ENCODE data around the gene TMEM183A.

The TMEM183A gene

DNA sequence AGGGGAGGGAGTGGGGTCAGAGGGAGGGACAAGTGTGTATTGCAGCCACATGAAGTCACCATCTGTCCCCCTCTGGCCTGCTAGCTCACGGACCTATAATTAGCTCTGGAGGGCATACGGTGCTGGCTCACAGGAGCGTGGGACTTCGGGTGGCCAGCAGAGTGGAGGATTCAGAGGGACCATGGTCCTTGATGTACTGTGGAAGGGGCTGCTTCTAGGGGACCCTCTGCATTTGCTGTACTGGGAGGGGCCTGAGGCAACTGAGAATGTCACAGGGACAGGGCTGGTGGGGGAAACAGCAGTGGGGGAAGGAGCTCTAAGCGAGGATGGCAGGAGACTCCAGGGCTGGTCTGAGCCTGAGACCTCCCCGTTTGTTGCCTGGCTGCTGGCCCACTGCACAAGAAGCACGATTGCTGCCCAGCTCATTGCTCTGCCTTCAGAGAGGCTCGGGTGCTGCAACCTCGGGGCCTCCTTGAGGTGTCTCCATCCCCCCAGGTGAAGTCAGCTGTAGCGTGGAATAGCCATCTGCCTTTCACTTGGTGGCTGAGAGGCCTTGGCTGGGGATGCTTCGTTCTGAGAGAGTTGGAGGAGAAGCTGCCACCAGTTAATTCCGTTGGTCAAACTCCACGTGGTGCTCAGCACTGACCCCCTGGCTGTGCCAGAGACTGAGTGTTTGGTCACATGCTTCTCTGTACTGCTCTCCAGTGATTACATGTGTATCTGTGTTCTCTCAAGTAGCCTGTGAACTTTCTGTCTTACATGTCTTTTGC lies 21.8 kb downstream of the TMEM183A start:
- DNase-seq (ENCODE audit: low read depth in 2 of 2), result no peak

- no peak for DNase-seq (ENCODE audit: low read depth in 2 of 2)
These were observed 24.3 kb downstream of the TMEM183A start for GRCh38 chr1:203031467-203031866.

- no peak for DNase-seq (ENCODE audit: low read depth in 2 of 2)
These were observed 26.1 kb downstream of the TMEM183A start for GRCh38 chr1:203033287-203033686.

- DNase-seq (ENCODE audit: low read depth in 2 of 2), result no peak
These were observed 26.7 kb downstream of the TMEM183A start for GRCh38 chr1:203033917-203034316.

DNA sequence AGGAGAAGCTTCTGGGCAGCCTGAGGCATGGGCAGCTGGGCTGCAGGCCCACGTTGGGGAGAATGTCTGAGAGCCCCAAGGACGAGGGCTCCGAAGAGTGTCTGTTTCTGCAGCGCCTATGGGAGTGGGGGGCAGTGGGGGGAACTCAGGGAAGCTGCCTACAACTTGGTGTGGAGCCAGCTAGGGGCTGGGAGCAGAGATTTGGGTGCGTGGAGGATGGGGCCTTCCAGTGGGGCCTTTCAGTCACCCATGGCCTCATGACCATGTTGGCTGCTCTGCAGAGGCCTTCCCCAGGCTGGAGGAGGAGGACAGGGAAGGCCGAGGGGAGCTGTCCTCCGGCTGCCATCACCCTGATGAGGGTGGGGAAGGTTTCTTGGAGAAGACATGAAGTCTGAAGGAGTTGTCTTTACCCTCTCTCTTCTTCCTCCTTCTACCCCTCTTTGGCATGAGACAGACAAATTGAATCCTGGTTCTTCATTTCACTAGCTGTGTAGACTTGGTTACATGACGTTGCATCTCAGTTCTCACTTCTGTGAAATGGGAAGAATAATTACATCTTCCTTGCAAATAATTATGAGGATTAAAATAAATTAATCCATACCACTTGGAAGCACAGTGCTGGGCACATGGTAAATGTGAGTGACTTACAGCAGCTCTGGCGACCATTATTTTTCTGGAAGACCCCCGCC lies 27.4 kb downstream of the TMEM183A start:
- DNase-seq (ENCODE audit: low read depth in 2 of 2), result no peak

DNA sequence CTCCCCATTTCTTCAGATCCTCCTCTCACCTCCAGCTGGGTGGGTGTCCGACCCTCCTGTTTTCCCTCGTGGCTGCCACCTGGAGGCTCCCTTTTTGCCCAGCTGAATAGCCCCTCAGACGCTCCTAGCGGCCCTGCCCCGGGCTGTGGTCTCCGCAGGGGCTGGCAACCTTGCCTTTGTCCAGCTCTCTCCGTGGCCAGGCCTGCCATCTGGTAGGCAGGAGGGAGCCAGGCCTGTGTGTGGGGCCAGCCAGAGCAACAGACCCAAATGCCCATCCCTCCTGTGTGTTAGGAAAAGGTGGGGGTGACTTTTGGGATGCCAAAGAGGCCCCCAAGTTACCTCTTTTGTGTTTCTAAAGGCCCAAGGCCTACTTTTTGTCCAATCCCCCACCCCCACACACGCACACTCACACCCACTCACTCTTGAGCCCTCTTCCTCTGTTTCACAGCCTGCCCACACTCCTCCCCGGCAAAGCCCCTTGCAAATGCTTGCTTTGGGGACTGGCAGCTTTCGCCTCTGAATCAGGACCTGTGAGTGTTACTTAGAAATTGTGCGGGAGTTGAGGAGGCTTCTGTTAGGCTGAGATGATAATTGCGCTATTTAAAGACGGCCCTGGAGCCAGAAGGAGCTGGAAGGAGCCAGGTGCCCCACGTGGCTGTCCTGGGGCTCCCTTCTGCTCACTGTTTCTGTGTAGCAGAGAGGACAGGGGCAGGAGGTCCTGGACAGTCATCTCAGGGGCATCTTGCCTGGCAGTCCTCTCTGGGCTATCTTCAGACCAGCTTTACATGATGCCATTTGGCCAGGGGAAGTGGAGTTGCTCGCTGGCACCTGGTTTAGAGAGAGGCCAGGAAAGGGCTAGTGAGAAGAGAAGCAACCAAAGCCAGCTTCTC lies 28.2 kb downstream of the TMEM183A start:
- DNase-seq (ENCODE audit: low read depth in 2 of 2), result no peak

GRCh38 chr1:203036135-203036534 lies 29.0 kb downstream of the TMEM183A start:
- DNase-seq (ENCODE audit: low read depth in 2 of 2), result no peak

DNA sequence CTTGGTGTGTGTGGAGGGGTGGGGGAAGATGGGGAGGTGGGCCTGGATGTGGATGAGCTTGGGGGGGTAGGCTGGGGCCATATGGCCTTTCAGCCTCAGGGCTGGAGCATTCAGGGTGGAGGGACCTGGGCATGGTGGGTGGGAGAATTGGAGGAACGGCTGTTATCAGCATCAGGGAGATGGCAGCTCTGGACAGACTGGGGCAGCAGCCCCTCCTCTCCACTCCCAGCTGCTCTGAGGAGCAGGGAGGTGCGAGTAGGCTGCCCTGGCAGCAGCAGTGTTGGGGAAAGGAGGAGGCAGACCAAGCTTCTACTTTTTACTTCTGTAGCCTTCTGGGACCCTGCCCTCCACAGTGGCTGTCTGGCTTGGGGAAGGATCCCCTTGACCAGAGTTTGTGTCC lies 29.4 kb downstream of the TMEM183A start:
- no peak for DNase-seq (ENCODE audit: low read depth in 2 of 2)

GRCh38 chr1:203037509-203038190 lies 30.5 kb downstream of the TMEM183A start:
- no peak for DNase-seq (ENCODE audit: low read depth in 2 of 2)

DNA sequence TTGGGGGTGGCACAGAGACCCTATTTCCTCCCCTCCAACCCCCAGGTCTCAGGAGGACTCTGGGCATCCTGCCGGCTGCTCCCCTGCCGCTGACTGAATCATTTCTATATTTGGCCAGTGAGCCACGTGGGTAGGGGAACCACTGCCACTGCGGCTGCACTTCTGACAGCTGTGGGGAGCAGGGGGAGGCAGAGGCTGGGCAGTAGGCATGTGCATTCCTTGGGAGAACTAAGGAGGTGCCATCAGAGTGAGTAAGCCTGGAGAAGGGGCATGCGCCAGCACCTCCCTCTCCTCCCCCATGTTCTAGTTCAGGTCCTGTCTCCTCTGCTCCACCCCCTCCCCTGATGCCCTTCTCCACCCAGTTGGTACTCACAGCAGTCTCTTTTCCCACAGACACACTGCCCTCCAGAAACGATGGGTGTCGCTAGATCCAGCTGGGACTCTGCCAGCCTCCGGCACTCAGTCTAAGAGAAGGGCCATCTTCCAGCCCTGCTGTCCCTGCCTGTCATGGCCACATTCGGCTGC lies 31.1 kb downstream of the TMEM183A start:
- DNase-seq (ENCODE audit: low read depth in 2 of 2), result no peak

DNA sequence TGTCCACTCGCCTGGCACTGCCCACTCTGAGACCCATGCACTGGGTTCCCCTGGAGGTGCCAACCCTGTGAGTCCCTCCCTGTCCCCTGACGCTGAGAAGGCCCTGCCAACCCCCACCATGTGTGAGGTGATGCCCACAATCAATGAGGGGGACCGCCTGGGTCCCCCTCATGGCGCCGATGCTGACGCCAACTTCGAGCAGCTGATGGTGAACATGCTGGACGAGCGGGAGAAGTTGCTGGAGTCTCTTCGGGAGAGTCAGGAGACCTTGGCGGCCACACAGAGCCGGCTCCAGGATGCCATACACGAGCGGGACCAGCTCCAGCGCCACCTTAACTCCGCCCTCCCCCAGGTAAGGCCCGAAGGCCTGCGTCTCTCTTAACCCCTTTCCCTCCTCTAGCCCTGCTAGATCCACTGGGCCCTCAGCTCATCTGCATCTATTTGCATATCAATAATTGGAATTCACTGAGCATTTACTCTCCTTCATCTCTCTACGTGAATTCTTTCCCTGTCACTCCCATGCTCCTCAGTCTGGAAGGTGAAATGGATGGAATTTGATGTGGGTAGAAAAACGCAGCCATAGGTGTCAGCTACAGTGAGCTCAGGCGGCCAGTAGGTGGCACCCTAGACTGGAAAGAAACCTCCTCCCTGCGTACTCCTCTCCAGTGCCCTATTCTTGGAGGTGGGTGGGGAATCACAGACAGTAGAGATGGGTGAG lies 31.9 kb downstream of the TMEM183A start:
- peak; percentile 20 to 32 for DNase-seq (ENCODE audit: low read depth in 2 of 2)

GRCh38 chr1:203039609-203040512 lies 32.7 kb downstream of the TMEM183A start:
- no peak for DNase-seq (ENCODE audit: low read depth in 2 of 2)

DNA sequence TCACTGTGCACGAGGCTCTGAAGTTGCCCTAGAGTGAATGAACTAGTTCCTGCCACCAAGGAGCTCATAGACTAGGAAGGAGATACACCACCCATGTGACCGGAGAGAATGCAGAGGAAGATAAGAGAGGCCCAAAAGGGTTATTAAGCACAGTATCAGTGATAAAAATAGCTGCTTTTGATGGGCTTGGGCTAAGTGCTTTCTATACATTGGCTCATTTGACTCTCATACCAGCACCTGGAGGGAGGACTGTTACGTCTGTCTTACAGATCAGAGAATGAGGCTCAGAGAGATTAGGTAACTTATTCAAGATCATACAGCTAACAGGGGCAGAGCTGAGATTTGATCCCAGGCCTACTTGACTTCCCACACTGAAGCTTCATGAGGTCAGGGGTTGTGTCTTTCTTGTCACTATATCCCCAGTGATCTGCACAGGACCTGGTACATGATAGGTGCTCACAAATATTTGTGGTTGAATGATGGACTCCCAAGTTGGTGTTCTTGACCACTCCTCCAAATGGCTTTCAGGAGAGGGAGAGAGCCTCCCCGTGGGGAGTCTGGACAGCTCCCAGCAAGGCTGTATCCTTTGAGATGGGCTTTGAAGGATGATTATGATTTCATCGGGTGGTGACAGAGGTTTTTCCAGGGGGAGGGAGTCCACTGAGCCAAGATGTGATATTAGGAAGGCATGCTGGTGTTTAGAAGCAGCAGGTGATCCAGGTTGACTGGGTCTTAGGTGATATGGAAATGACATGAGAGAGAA lies 33.5 kb downstream of the TMEM183A start:
- no peak for DNase-seq (ENCODE audit: low read depth in 2 of 2)

- no peak for DNase-seq (ENCODE audit: low read depth in 2 of 2)
These were observed 34.3 kb downstream of the TMEM183A start for GRCh38 chr1:203041351-203041932.

- DNase-seq (ENCODE audit: low read depth in 2 of 2), result no peak
These were observed 36.8 kb downstream of the TMEM183A start for GRCh38 chr1:203043830-203044545.

DNA sequence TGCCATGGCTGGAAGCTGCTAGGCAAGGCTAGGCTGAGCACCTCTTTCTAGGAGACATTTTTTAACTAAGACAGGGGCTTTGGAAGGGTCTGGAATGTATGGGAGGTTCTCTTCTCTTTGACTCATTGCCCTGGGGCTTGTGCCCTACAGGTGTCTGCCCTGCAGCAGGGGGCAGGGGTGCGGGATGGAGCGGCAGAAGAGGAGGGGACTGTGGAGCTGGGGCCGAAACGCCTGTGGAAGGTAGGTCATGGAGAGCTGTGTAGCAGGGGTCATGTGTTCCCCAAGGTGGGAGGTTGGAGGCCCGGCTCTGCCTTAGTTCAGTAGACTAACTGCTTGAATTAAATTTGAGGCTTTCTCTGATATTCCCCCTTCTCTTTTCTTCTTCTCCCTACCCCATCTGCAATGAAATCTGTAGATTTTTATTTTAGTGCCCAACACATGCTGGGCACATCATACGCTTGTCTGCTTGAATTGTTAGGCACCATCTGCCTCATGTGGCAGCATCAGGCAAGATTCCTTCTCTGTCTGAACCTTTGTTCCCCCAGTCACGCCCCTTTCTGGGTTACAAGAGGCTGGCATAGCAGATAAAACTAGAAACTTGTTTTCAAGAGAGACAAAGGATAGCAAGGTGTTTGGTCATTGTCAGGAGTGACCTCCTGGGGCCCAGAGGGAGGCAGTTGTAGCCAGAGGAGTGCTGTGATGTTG lies 37.5 kb downstream of the TMEM183A start:
- no peak for DNase-seq (ENCODE audit: low read depth in 2 of 2)

GRCh38 chr1:203045336-203045735 lies 38.2 kb downstream of the TMEM183A start:
- no peak for DNase-seq (ENCODE audit: low read depth in 2 of 2)
